Smooth muscle cell of the umbilical artery (primary cell): Measurements from ENCODE around the gene NSDHL. TPM values are rescaled to one million over a fixed set of nuclear protein-coding genes. Genes with fewer than 3 reads are reported as not detected.

Experiments
- total RNA-seq: library from RNA; depleted of rRNA; stranded (reverse); fragments of >200 nt; gene quantifications from 2 replicates; pipeline ENCODE4 v1.2.3, GENCODE V29; 2014

NSDHL gene
- 14.8 and 26.8 TPM in 2 replicates for total RNA-seq

GRCh38 chrX:152830312-152831305 is at the start of gene NSDHL, which contains the start of gene CETN2:
Gene NSDHL, plus strand, starts transcription at chrX:152831063. Its CDS starts 15,262 bp downstream, at chrX:152846325.
Gene CETN2, minus strand, starts transcription at chrX:152830757. Its CDS starts 47 bp downstream, at chrX:152830710.

GRCh38 chrX:152897222-152898131 is 66.6 kb downstream of the NSDHL start, which contains the start of gene ZNF185:
Gene ZNF185, plus strand, starts transcription at chrX:152898067. Its CDS starts 16,423 bp downstream, at chrX:152914490.

Other genes with a start within 250 kb of the NSDHL start
- 0.89 and 2.3 TPM in 2 replicates for gene GABRQ, start 193.2 kb upstream of the NSDHL start, total RNA-seq
- not detected in 2 replicates for gene MAGEA3, start 132.3 kb upstream of the NSDHL start, total RNA-seq
- gene CSAG2, start 121.8 kb upstream of the NSDHL start, total RNA-seq, result not detected in 2 replicates
- not detected in 2 replicates for gene MAGEA2B, start 116.4 kb upstream of the NSDHL start, total RNA-seq
- not detected in 2 replicates for gene CSAG1, start 97.3 kb upstream of the NSDHL start, total RNA-seq
- not detected in 2 replicates for gene MAGEA12, start 97.3 kb upstream of the NSDHL start, total RNA-seq
- not detected in 2 replicates for gene MAGEA2, start 77.2 kb upstream of the NSDHL start, total RNA-seq
- gene CSAG3, start 71.8 kb upstream of the NSDHL start, total RNA-seq, result not detected in 2 replicates
- not detected in 2 replicates for gene MAGEA6, start 61.4 kb upstream of the NSDHL start, total RNA-seq
- gene CETN2, start 306 bp upstream of the NSDHL start, total RNA-seq, result 48.3 and 58.8 TPM in 2 replicates
- 2.4 and 21.3 TPM in 2 replicates for gene ZNF185, start 67.0 kb downstream of the NSDHL start, total RNA-seq
- not detected in 2 replicates for gene PNMA5, start 163.1 kb downstream of the NSDHL start, total RNA-seq
- gene PNMA3, start 225.4 kb downstream of the NSDHL start, total RNA-seq, result 0.09 and 0.89 TPM in 2 replicates
- 2.0 and 3.9 TPM in 2 replicates for gene PNMA6A, start 241.4 kb downstream of the NSDHL start, total RNA-seq